GM18519 (cell line): ENCODE data around the gene TMEM245.
"Not testable (repeated sequence)": the region's sequence is repeated elsewhere in the genome, so short reads cannot be mapped to it uniquely, and the experiment has no call there.

Experiments
- ATAC-seq: cut with Tn5 transposase; IDR thresholded peaks from one replicate; pipeline ENCODE4 v1.9.1; 2021; ENCODE audit warnings: mild to moderate bottlenecking, moderate library complexity; ENCODE audit not compliant: unreplicated experiment, low FRiP score

The TMEM245 gene

DNA sequence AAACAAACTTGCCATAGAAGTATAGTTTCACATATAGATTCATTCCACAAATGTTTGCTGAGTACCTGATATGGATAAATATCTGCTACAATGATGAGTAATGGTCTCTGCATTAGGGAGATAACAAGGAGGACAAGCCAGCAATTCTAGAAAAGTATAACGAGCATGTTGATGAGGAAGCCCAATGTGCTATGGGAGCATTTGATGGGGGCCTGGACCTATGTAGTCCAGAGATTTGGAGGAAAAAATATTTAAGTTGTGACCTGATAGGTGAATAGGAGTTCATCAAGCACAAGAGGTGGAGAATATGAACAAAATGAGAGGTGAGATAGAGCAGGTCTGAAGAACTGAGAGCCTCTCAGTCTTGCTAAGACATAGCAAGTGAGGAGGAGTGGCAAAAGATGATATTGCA, 14.4 kb upstream of the TMEM245 start:
- ATAC-seq = no peak

DNA sequence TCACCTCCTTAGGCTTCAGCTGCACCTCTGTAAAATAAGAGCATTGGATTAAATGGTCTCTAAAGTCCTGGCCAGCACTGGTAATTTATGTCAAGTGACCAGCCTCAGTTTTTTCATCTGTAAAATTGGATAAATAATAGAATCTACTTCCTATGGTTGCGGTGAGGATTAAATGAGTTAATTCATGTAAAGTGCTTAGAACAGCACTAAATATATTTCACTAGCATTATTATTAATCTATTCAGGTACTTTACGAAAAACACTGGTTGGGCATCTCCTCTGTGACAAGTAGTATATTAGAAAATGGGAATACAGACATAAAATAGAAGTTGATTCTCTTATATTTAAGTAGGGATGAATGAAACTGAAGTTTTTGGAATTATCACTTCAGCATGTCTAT, 13.8 kb upstream of the TMEM245 start:
- no peak for ATAC-seq

- ATAC-seq = no peak
Measured at GRCh38 chr9:109132567-109133021, 12.8 kb upstream of the TMEM245 start.

DNA sequence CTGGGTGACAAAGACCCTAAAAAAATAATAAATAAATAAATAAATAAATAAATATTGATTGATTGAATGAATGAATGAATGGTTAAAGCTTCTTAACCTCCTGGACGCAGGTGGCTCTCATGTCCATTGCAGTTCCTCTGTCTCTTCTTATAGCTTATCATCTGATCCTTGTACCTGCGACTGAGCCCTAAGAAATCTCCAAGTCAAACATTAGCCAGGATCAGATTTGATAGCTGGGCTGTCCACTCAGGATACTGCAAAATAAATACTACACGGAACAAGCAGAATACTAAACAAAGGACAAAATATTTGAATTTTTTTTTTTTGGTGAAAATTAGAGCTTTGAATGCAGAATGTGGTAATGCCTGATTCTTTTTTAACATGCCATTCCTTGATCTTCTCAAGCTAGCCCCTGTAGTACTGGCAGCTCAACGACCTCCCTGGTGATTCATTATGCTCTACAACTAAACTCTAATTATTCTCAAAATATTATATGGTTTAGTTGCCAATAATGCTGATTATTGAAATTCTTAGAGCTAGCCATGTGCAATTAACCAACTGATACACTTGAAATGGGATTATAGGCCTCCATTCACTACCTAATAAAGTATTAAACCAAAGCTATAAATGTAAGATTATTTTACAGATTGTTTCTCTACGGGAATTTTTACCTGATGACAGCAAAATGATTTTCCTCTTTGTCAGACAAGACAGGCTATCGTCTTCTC, 9.9 kb upstream of the TMEM245 start:
- no peak for ATAC-seq

DNA sequence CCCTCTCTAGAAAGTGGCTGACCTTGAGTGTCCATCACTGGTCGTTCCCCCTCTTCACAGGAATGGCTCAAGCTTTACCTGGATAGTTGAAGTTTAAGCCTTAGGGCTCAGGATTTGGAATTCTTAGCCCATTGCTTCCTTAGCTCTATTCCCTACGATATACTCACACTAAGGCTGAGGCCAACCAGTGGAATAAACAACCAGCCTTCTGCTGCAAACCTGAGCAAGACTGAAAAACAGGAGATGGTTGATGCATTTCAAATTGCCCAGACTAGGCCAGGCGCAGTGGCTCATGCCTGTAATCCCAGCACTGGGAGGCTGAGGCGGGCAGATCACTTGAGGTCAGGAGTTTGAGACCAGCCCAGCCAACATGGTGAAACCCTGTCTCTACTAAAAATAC, 6.9 kb upstream of the TMEM245 start:
- ATAC-seq = not testable (repeated sequence)

- ATAC-seq = no peak
Measured at GRCh38 chr9:109124121-109124520, 4.4 kb upstream of the TMEM245 start.

GRCh38 chr9:109122726-109123621, 3.2 kb upstream of the TMEM245 start:
- ATAC-seq = no peak

- no peak for ATAC-seq
Measured at GRCh38 chr9:109121232-109121796, 1.6 kb upstream of the TMEM245 start.

GRCh38 chr9:109120204-109120789, 550 bp upstream of the TMEM245 start:
- ATAC-seq = no peak

- no peak for ATAC-seq
Measured at GRCh38 chr9:109118808-109119438, 824 bp downstream of the TMEM245 start.

DNA sequence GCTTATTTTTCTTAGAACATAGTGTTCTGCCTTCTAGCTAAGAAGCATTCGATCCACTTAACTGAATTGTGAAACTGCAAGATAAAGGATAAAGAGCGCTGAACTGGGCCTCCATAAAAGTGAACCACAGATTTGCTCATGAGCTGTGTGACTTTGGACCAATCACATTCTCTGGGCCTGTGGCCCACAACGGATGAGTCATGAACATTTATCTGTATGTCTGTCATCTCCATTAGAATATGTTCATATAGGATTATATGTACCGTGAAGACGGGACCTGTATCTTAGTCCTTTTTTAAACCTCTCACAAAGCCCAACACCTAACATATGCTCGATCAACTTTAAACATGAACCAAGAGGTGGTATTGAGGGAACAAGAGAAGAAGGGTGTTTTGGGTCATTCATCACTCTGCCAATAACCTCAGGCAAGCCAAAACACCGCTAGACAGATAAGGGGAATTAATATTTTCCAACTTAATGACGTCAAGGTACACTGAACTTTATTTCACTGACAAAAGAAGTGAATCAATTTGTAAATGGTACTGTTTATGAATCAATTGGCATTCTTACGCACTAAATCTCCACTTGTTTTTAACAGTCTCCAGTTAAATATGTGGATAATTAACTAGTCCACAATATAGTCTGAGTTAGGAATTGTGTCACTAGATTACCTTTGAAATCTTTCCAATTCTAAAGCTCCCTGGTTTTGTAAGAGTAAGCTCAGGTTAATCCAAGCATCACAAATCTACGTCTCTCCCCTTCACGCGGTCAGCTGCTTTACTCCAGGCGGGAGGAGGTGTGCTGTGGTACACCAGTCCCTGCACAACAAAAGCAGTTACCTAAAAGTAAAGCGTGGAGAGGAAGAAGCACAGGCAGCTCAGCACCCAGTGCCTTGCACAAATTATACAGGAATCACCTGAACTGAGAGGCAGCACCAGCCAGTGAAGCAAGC, 1.6 kb downstream of the TMEM245 start:
- ATAC-seq = no peak

GRCh38 chr9:109115931-109116526, 3.7 kb downstream of the TMEM245 start:
- ATAC-seq = no peak

DNA sequence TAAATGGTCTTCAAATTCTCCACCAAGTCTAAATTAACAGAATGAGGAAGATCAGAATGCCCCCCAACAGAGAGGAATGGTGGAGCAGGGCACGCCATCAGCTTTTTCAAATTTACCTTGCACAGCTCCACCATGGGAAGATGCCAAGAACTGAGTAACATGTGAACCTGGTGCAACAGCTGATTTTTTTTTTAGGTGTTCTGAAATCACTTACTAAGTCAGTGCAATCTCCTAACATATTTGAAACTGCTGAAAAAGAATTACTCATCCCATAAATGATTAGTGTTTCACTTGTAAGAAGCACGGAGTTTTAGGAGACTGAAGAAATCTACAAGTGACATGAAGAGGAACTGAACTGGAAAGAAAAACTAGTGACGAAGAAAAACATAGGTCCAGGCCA, 5.1 kb downstream of the TMEM245 start:
- no peak for ATAC-seq

GRCh38 chr9:109113892-109114609, 5.7 kb downstream of the TMEM245 start:
- ATAC-seq = no peak

DNA sequence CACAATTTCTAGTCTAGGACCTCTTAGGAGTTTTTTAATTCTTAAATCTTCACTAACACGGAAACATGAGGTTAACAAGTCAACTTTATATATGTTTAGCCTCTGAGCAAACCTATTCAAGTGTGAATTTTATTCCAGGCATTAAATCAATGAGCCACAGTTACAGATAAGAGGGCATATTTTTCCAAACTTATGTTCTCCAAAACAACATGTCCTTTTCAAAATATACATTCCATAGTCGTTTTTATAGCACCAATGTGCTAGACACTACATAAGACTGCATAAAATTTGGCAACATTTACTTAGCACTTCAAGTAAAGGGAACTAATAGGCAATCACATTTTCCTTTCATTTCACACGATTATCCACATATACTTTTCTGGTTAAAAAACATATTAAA, 6.5 kb downstream of the TMEM245 start:
- ATAC-seq = no peak

DNA sequence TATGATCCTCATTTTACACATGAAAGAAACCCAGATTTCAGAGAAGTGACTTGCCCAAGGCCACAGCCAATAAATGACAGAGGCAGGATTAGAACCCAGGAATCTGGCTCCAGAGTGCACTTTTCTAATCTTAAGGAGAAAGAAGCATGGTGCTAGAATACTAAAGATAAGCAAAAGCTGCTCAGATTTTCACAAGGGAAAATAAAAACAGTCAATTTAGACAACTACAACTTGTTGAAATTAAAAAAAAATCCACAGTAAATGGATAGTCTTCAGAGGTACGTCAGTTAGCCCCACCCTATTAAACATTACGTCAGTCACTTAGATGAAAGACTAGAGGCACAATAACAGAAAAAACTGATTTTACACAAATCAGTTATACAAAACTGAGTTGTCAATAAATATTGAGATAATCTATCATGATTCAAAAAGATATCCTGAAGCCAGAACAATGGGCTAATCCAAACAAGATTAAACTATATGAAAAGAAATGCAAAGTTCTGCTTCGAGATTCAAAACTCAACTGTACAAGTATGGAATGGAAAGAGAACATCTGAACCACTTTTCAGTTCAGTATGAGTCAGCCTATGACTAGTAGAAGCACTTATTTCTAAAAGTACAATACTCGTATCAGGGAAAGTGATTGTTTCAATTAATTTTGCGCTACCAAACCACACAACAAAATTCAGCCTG, 9.3 kb downstream of the TMEM245 start:
- peak; percentile 82 for ATAC-seq

DNA sequence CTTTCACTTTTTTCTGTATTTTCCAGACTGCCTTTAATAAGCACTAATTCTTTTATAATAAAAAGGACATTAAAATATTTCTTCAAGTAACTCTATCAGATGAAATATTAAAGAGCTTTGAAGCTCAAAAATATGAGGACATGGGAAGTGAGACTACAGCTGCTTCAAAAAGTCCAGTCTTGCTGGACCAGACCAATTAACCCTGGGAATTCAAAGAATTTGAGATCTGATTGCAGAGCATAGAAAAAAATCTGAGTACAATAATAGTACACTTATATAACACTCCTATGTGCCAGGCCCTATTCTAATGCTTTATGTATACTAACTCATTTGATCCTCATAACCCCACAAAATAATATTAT, 9.8 kb downstream of the TMEM245 start:
- no peak for ATAC-seq

DNA sequence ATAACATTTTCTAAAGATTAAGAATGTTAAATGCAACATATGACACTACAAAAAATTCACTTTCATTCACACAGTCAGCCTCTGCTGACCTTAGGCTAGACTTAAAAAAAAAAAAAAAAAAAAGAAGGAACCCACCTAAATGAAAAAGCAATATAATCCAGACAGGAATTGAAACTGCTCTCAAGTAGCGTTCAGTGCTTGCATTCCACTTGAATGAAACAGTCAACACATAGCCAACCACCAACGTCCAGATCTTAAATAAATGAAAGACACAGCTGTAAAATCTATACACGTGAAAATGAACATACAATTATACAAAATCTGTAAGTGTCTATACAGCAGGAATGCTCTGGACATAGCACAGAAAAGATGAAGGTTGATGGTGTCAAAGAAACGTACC, 11.4 kb downstream of the TMEM245 start:
- no peak for ATAC-seq
